GF-D8 (cell line): Measurements from ENCODE around the gene FN1.

Experiments
- DNase-seq: peaks from one replicate; lab custom pipeline; 2025; lab: John Stamatoyannopoulos, UW

Gene FN1

DNA sequence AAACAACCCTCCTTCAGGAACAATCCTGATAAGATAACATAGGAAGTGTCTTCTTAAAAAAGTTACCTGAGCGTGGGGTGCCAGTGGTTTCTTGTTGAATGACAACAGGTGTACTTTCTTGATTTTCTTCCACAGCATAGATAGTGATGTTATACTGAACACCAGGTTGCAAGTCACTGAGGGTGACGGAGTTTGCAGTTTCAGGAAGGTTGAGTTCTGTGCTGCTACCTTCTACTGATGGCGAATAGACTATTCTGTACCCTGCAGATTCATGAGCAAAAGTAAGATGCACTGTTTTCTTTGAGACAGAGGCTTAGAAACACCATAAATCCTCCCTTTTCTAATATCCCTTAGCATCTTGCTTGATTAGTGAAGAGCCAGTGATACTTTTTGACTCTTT is 28.8 kb downstream of the FN1 start:
- no peak for DNase-seq

DNA sequence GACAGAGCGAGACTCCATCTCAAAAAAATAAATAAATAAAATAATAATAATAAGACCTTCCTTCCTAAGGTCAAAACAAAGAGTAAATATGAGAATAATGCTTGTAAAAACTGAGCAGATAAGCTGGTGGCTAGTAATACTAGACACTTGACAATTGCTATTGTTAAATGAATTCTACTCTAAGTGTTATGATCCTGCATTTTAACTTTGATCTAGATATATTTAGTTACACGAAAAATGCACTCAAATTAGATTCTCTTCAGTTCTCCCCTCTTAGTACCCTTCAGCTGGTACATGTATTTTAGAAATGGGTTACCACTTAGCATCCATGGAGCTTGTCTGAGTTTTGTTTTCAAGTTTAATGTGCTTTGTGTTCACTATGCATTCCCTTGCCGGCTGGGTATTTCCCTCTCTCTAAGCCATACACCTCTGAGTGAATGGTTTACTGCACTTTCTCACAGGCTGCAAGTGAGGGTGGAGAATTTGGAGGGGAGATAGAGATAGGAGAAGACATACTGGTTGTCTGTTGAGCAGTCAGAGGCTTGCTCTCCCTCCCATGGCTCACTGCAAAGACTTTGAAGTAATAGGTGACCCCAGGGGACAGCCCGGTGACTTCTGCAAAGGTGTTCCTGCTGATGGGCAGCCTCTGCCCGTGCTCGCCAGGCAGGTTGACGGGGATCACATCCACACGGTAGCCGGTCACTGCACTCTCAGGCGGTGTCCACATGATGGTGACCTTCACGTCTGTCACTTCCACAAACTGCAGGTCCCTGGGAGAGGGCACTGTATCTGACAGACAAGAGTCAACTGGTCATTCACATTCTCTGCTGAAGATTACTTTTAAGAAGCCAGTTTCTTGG is 29.9 kb downstream of the FN1 start:
- DNase-seq = no peak

DNA sequence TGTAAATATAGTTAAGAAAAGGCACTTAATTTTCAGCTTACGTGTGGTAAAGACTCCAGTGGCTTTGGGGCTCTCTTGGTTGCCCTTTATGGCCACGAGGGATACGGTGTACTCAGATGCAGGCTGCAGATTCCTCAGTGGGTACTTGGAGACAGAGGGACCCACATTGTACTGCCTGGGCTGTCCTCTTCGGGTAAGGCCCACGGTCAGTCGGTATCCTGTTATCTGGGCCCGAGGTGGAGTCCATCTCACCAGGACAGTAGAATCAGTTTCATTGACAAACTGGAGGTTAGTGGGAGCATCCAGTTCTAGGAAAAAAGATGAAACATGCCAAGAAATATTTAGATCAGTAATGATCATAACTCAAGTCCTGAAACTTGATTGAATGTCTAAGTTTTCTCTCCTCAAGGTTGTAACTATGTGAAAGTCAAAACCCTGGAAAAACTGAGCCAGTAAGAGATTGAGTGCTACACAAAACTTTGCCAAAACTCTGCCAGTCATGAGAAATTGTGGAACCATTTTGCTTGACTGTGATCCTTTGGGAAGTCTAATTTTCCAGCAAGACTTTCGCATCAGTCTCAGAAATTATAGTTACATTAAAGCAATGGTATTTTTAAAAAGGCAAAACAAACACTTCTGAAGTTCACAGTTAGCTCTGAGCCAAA is 31.4 kb downstream of the FN1 start:
- no peak for DNase-seq

DNA sequence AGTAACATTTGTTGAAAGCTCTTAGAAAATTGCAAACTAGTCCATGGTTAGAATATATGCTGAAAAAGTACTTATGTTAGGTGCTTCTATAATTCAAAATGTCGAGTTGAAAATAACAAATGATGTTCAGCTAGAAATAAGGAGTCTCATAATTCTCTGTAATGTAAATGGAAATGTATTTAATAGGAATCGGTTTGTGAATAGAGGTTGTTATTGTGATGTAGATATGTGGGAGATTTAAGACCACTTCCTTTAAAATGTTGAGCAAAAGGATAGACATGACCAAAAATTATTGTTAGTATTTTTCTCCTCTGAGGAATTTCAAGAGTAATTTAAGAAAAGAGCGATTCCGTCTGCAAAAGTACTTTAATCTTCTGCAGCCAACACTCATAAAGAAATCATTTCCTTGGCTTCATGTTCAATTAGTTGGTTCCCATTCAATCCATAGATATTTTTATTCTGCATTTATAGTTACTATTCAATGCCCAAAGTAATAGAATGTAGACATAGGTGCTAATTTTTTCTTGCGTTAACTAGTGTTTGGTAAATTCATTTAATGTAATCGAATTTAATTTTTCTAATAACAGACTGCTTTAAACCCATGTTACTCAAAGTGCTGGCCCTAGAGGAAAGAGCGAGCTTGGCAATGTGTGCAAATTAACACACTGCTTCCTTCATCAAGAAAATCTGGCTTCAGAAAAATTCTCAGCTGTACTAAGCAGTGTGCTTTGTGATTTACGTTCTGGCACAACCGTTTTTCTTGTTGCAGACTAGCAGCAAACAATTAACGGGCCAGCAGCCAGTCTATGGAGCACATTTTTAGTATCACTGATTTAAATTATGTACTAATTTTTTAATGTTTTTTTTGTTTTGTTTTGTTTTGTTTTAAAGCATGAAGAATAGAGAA is 32.2 kb downstream of the FN1 start:
- no peak for DNase-seq

DNA sequence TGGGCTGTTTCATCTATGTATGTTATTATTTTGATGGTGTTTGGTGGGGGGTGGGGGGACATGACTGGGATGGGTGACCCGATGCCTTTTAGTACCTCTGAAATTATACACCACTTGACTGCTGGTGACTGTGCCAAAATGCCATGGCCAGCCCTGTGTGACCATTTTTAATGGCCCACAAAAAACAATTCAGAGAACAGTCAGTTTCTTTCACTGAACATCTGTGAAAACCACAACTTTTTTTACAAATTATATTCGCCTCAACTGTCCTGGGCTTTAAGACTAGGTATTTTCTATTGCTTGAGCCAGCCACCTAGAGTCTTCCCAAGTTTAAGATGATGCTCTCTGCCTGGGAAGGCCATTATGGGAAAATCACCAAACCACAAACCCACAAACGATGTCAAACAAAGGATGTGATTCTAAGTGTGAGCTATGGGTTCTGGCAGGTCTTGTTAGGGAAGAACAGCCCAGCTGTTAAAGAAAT is 33.9 kb downstream of the FN1 start:
- DNase-seq = no peak

DNA sequence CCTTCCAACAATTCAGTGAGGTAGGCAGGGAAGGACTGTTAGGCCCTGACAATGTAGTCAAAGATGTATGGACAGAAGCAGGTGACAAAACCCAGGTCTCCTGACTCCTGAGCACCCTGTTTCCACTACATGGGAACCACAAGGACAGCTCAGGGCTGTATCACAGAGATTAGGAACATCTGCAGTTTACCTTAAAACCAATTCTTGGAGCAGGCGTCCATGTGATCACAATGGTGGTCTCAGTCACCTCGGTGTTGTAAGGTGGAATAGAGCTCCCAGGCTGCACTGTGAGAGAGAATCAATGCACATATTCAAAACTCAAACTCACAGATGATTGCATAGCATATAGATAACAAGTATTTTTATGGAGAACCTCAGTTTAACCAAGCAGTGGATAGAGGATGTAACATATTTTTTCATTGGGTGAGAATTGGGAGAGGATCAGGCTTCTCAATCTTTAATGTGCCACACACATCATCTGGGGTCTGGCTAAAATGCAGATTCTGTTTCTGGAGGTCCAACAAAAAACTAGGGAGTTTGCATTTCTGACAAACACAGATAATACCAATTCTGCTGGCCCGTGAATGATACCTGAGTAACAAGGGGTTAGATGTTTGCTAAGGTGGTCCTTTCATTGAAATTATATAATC is 36.7 kb downstream of the FN1 start:
- no peak for DNase-seq

DNA sequence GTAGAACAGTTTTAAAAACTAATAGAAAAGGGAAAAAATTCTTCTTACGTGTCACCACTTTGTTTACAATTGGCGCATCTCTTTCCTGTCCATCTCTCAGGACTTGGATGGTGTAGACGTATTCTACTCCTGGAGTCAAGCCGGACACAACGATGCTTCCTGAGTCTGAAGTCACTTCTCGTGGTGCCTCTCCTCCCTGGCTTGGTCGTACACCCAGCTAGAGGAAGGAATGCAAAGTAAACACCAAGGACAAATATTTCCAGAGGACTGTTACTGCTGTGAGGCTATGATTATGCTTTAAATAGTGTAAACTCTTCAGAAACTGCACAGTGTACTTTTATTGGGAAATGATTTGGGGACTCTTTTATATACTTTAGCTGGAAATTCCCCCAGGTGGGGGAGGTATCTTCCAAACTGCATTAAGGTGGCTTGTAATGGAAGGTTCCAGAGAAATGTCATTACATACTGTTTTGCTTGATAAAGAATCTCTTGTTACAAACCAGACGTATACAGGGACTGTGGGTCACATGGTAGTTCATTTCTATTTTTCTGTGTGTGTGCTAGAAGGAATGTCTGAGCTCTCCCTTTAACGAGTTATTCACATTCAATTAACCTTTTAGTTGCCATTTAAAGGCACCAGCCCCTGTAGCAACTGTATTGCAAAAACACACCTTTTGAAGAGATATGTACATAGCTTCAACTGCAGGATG is 38.1 kb downstream of the FN1 start:
- no peak for DNase-seq

DNA sequence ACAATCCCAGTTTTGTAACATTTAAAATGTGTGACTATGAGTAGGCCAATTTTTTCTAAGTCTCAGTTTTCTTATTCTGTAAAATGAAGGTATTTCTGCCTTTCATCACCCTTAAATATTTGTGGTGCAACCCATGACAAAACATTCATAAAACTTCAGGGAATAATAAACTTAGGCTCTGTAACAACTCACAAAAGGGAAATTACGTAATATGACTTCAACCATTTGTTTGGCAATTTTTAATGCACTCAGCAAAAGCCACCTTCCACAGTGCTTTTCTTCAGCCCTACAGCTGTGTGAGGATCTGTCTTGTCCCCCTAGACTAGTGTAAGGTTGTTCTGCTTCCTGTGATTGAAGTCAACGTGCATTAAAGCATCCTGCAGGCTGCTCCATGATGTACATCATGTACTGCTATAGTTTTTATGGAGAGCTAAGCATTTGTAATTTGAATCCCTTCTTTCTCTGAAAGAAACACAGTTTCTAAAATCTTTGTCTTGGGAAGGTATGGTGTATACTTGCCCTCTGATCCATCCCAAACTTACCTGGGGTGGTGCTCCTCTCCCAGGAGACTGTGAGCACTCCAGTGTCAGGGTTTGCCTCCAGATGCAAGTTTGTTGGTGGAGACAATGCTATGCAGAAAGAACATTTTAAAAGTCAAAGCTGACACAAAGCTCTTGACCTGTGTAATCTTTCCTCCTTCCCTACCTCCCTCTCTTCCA is 39.1 kb downstream of the FN1 start:
- peak; percentile 67 for DNase-seq

DNA sequence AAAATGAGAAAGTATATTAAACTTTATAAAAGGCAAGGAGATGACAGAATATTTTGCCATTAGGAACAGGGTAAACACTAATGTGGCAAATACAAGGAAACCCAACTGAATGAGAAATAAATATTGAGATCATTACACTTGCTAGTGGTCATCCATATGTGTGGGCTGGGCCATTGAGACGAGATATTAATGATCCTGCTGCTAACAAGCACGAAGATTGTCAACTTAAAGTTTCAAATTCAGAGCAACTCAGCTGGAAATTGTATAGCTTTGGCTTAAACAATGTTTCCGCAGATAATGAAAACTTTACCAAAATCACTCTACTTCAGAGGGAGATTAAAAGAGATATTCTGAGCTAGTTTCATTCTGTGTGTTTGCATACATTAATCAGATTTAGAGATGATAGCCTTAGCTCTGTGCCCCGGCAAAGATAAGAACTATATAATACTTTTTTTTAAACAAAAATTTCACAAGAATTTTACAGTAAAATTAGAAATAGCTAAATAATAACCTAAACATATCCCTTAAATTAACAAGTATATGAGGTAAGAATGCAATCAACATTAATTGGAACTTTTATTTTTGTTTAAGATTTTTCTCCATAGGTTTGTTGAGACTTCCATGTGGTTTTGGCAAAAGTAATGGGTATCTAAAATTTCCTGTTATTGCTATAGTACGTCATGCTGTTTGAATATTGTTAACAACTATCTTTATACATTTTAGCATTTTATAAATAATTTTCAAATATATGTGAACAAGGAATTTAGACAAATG is 40.0 kb downstream of the FN1 start:
- no peak for DNase-seq

DNA sequence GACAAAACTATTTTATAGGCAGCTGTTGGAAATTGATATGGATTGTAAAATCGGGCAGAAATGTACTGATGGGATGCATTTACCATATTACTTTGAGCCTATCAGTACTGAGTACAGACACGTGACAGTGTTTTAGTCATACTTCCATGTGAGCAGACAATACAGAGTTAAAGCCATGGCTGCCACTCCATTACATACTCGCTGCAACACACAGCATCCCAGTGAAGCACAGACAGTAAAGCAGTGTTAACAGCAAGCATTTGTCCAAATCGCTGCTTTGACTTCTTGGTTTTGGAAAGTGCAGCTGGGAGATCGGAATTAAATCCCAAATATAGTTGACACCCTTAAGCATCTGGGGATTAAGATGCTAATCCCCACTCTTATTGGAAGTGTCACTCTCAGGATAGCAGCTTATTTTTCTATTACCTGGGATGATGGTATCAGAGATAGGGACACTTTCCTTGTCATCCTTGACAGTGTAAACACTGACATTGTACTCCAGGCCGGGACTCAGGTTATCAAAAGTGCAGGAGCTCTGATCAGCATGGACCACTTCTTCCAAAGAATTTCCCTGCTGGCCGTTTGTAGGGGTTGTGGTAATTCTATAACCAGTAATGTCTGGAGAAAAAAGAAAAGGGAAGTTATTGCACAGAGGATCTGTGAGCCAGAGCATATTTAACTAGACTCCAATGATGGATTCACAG is 41.6 kb downstream of the FN1 start:
- no peak for DNase-seq

DNA sequence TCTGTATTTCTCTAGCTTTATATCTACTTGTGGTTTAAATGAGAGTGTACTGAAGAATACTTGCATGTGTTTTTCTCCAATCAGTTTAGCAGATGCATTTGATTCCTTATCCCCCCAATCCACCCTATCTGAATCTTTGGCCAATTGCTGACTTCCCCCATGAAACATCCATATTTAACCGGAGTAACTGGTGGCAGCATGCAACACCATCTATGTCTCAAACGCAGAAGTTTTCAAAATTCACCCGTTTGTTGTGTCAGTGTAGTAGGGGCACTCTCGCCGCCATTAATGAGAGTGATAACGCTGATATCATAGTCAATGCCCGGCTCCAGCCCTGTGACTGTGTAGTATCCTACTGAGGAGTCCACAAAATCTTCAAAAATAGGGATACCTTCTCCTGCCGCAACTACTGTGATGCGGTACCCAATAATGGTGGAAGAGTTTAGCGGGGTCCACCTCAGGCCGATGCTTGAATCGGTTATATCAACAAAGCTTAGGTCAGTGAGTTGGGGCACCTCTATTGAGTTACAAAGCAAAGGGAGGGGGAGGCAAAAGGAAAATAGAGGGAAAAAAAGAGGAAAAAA is 43.1 kb downstream of the FN1 start:
- no peak for DNase-seq

DNA sequence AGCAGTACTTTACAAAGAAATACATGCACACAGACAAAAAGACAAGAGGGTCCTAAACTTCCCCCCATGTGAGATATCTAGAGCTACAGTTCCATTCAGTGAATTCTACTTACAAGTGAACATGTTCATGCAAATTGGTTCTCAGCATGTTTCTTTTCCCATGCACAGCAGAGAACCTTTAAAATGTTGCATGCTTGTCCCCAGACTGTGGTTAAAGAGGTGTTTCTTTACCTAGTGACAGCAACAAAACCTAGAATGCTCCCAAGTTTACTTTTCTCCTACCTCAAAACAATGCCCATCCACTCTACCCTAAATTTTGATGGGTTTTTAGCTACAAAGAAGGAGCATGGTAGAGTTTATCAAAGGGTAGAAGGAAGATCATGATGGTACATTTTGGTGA is 43.7 kb downstream of the FN1 start:
- DNase-seq = no peak

DNA sequence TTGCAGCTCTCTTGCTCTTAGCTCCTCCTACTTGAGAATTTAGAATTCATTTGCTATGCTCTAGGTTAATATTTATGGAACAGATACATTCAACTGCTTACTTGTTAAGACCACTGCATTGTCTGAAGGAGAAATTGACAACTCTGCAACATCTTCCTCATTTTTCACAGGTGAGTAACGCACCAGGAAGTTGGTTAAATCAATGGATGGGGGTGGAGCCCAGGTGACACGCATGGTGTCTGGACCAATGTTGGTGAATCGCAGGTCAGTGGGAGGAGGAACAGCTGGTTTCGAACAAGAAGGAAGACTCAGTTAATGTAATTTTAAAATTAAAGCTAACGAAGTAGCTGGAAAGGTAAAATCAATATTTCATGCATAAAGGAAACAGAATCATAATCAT is 44.3 kb downstream of the FN1 start:
- no peak for DNase-seq

DNA sequence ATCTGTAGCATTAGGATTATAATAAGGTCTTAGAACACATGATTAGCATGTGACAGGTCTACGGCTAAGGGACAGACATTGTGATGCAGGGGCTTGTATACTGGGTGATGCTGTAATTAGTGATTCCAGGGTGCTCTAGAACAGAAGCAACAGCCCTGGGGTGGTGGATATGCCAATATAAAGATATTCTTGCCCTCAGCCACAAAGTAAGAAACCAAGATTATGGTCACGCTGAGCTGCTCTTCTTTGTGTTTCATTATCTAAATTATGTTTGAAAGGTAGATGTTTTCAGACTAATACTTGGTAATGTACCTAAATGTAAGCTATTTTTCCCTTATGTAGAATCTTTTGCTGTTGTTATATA is 45.3 kb downstream of the FN1 start:
- no peak for DNase-seq

DNA sequence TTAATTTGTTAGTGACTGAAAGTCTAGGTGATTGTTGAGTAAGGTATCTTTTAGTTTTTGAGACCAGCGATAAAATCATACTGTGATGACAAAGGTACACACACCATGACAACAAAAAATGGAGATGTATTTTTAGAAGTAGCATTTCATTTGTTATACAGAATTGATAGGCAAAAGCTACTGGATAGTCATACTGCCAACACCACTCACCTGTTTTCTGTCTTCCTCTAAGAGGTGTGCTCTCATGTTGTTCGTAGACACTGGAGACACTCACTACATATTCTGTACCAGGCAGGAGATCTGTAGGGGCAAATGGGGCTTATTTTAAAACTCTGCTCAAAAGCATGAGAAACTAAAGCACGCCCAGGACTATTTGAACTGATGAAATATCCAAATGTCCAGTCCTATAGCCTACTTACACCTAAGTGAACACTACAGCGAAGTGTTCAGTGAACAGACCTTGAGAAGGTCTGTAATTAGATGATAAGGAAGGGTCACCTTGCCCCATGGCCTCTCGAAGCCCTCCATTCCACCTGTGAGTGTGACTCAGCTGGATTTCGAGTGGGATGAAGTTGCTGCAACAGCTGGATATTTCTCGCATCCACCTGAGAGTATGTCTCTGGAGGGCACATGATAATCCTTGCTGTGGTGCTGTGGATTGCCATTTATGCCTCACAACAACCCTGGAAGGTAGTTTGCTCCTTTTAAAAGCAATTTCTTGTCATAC is 47.7 kb downstream of the FN1 start:
- DNase-seq = no peak

DNA sequence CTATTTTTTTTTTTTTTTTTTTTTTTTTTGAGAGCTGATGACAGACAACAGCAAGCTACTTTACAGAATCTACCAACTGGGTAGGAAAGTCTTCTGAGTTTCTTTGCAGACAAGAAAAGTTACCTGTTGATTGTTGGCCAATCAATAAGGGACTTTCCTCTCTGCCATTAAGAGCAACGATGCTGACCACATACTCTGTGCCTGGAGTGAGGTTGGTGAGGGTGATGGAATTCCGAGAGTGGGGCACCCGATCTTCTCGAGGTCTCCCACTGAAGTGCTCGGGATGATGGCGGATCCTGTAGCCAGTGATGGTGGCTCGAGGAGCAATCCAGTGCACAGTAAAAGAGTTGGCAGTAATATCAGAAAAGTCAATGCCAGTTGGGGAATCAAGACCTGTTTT is 49.3 kb downstream of the FN1 start:
- no peak for DNase-seq

DNA sequence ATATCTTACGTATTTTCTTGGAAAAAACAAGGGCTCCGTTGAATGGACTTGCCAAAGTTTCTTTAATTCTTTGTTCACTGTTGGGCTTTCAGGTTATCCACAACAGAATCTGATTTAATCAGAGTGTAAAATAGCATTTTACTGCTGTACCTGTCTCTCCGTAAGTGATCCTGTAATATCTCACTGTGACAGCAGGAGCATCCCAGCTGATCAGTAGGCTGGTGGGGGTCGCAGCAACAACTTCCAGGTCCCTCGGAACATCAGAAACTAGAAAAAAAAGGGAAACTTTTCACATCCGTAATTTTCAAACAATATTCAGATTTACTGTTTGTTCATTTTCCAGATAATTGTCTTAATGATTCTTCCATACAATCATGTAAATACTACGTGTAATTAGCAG is 51.2 kb downstream of the FN1 start:
- DNase-seq = no peak

DNA sequence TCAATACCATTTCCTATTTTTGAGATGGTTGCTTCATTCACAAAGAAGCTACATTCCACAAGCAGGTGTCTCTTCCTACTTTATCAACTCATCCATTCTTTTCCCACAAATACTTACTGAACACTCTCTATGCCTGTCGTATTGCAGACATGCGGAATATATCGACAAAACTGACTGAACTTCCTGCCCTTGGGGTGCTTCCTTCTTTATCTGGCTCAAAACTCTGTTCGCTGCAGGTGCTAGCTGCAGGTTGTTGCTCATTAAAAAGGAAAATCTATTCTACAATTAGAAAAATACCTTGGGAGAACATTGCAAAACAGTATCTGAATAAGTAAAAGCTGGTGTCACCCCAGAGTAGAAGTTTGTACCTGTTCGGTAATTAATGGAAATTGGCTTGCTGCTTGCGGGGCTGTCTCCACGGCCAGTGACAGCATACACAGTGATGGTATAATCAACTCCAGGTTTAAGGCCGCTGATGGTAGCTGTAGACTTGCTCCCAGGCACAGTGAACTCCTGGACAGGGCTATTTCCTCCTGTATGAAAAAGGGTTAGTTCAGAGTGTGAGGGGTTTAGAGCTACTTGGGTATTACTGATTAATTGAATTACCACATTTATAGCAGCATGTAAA is 52.1 kb downstream of the FN1 start:
- no peak for DNase-seq
